Endometrium (tissue), 2 donors: ENCODE data around the gene TUT7.
A peak's percentile ranks its signal among the peaks of the same experiment; 100 is the strongest.
"Not testable (repeated sequence)": the region's sequence is repeated elsewhere in the genome, so short reads cannot be mapped to it uniquely, and the experiment has no call there.

Experiments used
- FAIRE-seq: peaks from 2 replicates; lab custom pipeline; 2012; peaks lifted over from hg19 to GRCh38; lab: Jason Lieb, UNC
- donor health status: control.
- donor health status: control.

TUT7 gene

GRCh38 chr9:86354011-86354817, at the start of gene TUT7:
Gene TUT7, minus strand, starts transcription at chr9:86354410. Its CDS starts 1,211 bp downstream, at chr9:86353199.
- FAIRE-seq = no peak

- no peak for FAIRE-seq
Measured at GRCh38 chr9:86402591-86402990, 48.4 kb upstream of the TUT7 start.

- FAIRE-seq = no peak
Measured at GRCh38 chr9:86396412-86396811, 42.2 kb upstream of the TUT7 start.

GRCh38 chr9:86390184-86390583, 36.0 kb upstream of the TUT7 start:
- not testable (repeated sequence) for FAIRE-seq

- no peak for FAIRE-seq
Measured at GRCh38 chr9:86389628-86390027, 35.4 kb upstream of the TUT7 start.

GRCh38 chr9:86387376-86387775, 33.2 kb upstream of the TUT7 start:
- FAIRE-seq = no peak

GRCh38 chr9:86383000-86383399, 28.8 kb upstream of the TUT7 start:
- FAIRE-seq = not testable (repeated sequence)

- FAIRE-seq = no peak
Measured at GRCh38 chr9:86376016-86376415, 21.8 kb upstream of the TUT7 start.

GRCh38 chr9:86369810-86370209, 15.6 kb upstream of the TUT7 start:
- FAIRE-seq = no peak

GRCh38 chr9:86368871-86369521, 14.8 kb upstream of the TUT7 start:
- FAIRE-seq = no peak

GRCh38 chr9:86361176-86361575, 7.0 kb upstream of the TUT7 start:
- no peak for FAIRE-seq

GRCh38 chr9:86359151-86359879, 5.1 kb upstream of the TUT7 start:
- no peak for FAIRE-seq

GRCh38 chr9:86356871-86357866, 3.0 kb upstream of the TUT7 start:
- FAIRE-seq = no peak

- FAIRE-seq = no peak
Measured at GRCh38 chr9:86355814-86356213, 1.6 kb upstream of the TUT7 start.

GRCh38 chr9:86354818-86355309, 654 bp upstream of the TUT7 start:
- FAIRE-seq = peak; percentile 8

- FAIRE-seq = no peak
Measured at GRCh38 chr9:86353655-86354010, 577 bp downstream of the TUT7 start.

- FAIRE-seq = no peak
Measured at GRCh38 chr9:86352440-86353077, 1.7 kb downstream of the TUT7 start.

- peak; percentile 23 for FAIRE-seq
Measured at GRCh38 chr9:86351880-86352279, 2.3 kb downstream of the TUT7 start.

GRCh38 chr9:86350006-86350760, 4.0 kb downstream of the TUT7 start:
- no peak for FAIRE-seq

- FAIRE-seq = no peak
Measured at GRCh38 chr9:86349271-86349670, 4.9 kb downstream of the TUT7 start.
